Limb (tissue), 2 donors: Measurements from ENCODE around the gene ART3.
"Not testable (repeated sequence)": the region's sequence is repeated elsewhere in the genome, so short reads cannot be mapped to it uniquely, and the experiment has no call there.

Experiments
- DNase-seq, 2 donors: peaks; one replicate each; pipeline ENCODE4 v3.0.0-alpha.2; 2016; ENCODE audit errors: extremely low spot score in 2 of 2

ART3 gene, protein sequence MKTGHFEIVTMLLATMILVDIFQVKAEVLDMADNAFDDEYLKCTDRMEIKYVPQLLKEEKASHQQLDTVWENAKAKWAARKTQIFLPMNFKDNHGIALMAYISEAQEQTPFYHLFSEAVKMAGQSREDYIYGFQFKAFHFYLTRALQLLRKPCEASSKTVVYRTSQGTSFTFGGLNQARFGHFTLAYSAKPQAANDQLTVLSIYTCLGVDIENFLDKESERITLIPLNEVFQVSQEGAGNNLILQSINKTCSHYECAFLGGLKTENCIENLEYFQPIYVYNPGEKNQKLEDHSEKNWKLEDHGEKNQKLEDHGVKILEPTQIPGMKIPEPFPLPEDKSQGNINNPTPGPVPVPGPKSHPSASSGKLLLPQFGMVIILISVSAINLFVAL

DNA sequence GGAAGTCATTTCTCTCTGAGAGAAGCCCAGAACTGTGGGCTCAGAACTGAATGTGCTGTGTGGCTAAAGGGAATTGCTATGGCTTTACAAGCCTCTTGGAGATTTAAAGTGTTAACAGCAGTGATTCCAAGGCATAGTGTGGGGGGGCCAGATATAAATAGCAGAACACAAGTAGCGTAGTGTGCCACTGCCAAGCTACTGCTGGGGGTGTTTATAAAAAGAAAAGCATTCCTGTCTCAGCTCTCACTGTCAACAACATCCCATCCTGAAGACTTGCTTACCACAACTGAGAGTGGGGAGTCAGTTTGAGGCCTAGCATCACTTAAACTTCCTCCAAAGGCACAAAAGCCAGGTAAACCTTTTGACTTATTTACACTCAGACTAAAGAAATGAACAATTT lies at the start of gene ART3:
Gene ART3 (plus strand): TSS at position 242 of the 400 bp plus-strand sequence. CDS start 1,181 bp downstream, outside the sequence.
- peak in 1 of 2 donors; percentile 15 for DNase-seq

DNA sequence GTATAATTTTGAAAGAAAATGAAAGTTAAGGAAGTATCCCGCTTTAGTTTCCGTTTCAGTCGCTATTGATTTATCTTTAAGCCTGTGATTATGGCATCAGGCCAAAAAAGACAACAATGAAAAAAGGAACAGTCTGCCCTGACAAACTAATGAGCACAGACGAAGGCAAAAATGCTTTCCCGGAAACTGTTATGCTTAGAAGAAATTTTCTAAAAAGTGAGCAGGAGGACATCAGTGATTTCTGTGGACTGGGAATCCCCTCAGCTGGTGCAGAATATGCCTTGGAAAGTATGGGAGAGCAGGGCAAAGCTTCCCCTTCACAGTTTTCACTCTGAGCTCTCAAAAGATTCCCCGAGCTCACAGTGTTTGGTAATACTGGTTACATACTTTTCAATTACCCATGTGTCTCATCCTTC lies 46.2 kb upstream of the ART3 start:
- no peak for DNase-seq

DNA sequence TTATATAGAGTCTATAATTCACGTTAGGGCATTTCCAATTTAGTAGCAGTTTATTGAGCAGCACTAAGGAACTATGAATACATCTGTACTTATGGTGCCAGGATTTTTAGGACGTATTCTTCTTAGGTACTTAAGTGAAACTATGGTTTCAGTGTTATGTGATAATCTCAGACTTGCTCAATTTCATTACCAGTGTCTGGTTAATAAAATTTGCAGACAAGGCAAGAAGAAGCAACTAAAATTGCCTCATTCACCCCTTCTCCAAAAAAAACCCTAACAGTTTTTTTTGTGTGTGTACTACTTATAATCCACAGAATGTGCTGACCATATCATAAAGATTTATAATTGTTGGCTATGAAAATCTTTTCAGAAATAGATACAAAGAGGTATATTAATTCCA lies 45.2 kb upstream of the ART3 start:
- DNase-seq, result no peak

DNA sequence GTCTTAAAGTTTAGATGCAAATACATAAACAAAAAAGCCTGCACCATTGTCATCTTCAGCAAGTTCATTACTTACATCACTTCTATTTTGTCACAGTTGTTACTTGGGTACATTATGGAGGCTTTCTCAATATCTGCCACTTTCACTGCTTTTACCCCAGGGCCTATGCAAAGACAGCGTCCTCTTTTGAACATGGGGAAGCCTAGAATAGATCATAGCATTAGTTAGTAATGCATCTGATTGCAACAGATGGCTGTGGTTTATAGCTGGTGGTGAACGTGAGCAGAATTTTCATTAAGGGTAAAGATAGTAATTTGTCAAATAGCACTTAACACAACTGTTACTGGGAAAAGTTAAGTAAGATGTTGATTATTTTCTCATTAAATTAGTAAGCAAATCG lies 39.4 kb upstream of the ART3 start:
- no peak for DNase-seq

DNA sequence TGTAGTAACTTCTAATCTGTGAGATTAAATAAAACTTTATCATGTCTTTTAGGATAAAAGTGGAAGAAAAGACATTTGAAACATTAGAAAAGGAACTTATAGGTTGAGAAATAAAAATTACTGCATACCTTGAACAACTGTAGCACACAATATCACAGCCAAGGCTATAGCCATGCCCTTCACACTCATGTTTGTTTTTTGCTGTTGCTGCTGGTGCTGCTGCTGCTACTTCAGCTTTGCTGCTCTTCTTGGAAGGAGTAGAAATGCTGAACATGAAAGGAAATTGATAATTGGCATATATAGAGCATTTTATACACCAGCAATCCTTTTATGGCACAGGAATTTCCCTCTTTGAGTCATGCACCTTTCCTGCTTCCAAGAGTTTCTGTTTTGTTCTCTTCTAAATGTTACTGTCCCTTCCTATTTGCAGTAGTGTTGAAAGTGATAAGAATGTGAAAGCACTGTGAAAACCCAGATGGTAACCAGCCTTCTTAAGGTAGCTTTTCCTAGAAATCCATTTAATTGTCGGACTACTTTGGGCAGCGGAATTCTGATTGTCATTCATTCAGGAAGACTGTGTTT lies 38.6 kb upstream of the ART3 start, which contains the start of gene CXCL11:
Gene CXCL11 (minus strand): TSS at position 272 of the 582 bp plus-strand sequence. CDS start 83 bp downstream, at position 189.
- DNase-seq, result no peak

DNA sequence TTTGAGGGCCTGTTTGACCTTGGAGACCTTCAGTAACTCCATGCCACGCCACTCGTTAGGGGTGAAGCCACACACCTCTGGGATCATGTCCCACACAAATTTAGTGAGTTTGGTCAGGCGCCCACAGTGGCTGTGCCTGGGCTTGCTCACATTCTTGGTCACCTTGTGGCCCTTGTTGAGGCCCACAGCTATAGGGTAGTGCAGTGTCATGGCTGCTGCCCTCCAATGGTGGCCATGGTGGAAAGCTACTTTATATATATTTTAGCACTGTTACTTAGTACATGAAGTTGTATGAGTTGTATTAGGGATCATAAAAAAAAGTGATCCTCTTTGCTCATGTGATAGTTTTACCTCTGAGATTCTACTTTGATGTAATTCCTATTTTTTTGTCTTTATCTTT lies 37.7 kb upstream of the ART3 start:
- DNase-seq, result no peak

DNA sequence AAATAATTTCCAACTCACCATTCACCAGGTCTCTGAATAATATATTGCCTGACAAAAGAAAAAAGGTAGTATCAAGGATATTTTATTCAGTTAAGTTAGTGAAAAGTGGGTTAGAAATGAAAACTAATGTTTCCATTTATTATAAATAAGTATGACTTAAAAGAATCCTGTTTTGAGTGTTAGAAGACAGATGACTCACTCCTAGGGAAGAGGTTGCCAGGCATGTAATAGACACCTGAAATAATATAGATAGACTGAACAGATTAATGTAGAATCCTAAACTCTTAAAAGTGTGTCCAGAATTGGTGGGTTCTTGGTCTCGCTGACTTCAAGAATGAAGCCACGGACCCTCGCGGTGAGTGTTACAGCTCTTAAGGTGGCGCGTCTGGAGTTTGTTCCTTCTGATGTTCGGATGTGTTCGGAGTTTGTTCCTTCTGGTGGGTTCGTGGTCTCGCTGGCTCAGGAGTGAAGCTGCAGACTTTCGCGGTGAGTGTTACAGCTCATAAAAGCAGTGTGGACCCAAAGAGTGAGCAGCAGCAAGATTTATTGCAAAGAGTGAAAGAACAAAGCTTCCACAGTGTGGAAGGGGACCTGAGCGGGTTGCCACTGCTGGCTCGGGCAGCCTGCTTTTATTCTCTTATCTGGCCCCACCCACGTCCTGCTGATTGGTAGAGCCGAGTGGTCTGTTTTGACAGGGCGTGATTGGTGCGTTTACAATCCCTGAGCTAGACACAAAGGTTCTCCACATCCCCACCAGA lies 32.1 kb upstream of the ART3 start:
- not testable (repeated sequence) for DNase-seq

DNA sequence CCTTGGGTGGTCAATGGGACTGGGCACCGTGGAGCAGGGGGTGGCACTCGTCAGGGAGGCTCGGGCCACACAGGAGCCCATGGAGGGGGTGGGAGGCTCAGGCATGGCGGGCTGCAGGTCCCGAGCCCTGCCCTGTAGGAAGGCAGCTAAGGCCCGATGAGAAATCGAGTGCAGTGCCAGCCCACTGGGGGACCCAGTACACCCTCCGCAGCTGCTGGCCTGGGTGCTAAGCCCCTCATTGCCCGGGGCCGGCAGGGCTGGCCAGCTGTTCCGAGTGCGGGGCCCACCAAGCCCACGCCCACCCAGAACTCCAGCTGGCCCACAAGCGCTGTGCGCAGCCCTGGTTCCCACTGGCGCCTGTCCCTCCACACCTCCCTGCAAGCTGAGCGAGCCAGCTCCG lies 31.2 kb upstream of the ART3 start:
- DNase-seq, result not testable (repeated sequence)

DNA sequence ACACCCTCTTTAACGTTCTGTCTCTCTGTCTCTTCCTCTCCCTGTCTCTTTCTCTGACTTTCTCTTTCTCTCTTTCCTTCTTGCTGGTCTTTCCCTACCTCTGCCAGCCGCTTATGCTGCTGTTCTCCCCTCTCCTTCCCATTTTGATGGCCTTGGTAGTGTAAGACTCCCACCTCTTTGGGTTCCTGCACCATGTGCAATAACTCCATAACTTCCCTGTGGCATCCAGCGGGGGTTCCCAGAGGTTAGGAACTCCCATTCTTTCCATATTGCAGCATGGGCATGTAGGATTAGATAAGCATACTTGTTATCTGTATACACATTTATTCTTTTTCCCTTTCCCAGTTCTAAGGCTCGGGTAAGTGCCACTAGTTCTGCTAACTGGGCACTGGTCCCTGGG lies 29.8 kb upstream of the ART3 start:
- DNase-seq, result not testable (repeated sequence)

DNA sequence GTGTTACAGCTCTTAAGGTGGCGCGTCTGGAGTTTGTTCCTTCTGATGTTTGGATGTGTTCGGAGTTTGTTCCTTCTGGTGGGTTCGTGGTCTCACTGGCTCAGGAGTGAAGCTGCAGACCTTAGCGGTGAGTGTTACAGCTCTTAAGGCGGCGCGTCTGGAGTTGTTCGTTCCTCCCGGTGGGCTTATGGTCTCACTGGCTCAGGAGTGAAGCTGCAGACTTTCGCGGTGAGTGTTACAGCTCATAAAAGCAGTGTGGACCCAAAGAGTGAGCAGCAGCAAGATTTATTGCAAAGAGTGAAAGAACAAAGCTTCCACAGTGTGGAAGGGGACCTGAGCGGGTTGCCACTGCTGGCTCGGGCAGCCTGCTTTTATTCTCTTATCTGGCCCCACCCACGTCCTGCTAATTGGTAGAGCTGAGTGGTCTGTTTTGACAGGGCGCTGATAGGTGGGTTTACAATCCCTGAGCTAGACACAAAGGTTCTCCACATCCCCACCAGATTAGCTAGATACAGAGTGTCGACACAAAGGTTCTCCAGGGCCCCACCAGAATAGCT lies 24.6 kb upstream of the ART3 start:
- DNase-seq, result not testable (repeated sequence)

DNA sequence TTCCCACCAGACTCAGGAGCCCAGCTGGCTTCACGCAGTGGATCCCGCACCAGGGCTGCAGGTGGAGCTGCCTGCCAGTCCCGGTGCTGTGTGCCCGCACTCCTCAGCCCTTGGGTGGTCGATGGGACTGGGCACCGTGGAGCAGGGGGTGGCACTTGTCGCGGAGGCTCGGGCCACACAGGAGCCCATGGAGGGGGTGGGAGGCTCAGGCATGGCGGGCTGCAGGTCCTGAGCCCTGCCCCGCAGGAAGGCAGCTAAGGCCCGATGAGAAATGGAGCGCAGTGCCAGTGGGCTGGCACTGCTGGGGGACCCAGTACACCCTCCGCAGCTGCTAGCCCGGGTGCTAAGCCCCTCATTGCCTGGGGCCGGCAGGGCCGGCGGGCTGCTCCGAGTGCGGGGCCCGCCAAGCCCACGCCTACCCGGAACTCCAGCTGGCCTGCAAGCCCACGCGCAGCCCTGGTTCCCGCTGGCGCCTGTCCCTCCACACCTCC lies 23.9 kb upstream of the ART3 start:
- DNase-seq, result not testable (repeated sequence)

DNA sequence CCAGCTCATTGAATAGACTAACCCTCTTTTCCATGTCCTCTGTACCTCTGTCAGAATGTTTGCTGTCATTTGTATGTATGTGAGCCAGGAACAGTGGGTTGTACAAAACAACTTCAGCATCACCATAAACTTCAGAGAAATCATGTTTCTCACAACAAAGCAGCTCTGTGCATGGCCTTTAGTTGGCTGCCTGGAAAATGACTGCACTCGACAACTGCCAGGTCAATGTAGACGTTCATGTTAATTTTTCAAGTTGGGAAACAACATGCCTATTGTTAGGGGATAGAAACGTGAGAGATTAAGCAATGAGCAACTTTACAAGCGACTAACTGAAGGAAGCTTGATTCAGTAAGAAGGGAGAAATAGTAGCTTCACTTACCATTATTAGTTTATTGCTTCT lies 20.8 kb upstream of the ART3 start:
- DNase-seq, result peak in 1 of 2 donors; percentile 3

DNA sequence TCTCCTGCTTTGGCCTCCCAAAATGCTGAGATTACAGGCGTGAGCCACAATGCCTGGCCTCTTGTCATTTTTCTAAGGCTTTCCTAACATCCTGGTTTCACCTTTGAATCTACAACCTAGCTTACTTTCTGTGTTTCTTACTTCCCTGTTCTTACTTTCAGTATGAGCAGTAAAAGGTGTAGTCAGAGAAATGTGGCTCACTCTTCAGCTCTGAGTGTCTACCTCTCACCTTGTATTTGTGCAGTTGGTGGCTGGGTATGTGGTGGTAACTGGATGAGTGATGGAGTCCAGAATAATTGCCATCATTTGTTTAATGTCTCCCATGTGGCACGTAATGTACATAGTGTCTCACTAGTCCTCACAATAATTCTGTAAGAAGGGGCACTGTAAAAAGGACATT lies 19.5 kb upstream of the ART3 start:
- DNase-seq, result no peak

DNA sequence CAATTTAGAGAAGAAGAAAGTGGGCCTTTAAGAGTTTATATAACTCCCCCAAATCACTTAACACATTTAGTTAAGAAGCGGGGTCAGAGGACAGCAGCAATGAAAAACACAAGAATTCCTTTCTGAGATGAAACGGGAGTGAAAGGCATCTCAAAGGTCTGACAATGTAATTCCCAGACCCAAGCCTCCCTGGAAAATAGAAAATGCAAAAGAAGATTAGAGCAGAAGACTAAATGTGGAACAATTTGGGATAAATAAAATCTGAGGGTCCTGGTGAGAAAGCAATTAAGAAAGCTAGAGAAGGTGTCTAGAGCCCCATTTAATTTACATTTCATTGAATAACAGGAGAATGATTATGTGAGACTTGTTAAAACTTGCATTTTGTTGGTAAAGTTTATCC lies 19.1 kb upstream of the ART3 start:
- DNase-seq, result no peak

DNA sequence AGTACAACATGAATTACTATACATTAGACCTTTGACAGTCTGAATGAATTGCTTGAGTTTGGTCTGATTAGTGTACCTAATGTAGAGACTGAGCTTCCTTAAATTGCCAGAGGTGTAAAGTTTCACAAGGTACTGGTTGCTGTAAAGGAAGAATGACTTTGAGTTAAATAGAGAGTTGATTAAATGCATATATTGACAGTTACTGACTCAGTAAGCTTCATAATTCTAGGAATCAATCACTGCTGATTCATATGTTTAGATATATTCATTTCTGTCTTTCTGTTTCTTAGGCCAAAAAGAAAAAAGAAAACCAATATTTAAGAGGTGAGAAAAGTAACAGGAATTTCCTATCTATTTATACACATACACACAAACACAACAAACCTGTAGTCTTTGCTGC lies 16.2 kb upstream of the ART3 start:
- DNase-seq, result no peak

DNA sequence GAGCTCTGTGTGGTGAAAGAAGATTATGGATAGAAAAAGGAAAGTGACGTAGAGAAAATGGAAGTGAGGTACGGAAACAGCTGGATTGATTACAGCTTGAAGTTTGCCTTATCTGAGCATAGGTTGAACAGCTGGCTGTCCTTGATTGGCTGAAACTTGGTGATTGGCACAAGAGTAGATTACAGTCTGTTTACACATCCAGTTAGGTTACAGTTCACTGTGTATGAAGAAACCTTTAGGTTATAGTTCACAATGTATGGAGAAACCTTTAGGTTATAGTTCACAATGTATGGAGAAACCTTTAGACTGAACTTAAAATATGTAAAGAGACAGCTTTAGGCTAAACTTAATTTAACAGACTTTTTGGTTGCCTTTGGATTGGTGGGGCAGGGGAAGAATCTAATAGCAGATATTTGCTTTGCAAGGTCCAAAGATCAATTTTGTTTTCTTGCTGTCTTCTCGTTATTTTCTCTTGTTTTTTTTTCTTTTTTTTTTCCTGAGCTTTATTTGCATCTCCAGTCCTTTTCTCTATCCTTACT lies 15.6 kb upstream of the ART3 start:
- DNase-seq, result no peak

DNA sequence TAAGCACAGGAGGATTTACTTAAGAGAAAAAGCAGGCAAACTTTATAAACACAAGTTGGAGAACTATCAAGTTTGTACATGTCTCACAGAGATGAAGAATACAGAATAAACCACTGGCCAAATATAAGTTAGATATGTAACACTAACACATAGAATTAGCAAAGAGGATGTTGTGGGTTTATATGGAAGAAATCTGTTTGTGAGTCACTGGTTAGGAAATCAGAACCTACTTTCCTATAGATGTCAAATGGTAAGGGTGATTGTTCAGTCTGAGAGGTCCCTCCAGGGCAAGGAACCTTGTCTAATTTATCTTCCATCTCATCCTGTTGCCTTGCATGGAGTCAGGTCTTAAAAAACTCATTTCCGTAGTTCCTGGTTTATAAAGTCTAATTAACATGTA lies 14.8 kb upstream of the ART3 start:
- DNase-seq, result no peak

DNA sequence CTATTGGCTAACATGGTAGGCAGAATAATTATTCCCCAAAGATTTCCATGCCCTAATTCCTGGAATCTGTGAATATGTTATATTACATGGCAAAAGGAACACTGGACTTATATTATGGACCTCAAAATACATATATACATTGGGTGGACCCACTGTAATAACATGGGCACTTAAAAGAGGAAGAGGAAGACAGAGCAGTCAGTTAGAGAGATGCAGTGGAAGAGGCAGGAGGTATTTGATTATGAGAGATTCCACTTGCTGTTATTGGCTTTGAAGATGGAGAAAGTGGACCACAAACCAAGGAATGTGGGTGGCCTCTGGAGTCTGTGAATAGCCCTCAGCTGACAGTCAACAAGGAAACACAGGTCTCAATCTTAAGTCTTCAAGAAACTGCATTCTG lies 14.0 kb upstream of the ART3 start:
- no peak for DNase-seq

DNA sequence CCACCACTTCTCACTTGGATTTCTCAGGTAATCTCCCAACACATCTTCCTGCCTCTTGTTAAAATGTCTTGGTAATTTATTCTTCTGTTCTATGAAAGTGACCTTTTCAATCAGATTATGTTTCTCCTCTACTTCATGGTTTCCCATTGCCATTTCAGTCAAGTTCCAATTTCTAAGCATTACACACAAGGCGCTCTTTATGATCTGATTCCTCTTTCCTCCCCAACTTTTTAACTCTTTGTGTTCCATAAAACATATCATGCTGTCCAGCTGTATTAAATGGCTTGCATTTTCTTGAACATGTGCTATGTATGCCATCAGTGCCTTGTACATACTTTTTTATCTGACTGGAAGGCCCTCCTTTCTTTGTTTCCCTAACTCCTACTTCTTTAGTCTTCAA lies 13.1 kb upstream of the ART3 start:
- DNase-seq, result no peak

DNA sequence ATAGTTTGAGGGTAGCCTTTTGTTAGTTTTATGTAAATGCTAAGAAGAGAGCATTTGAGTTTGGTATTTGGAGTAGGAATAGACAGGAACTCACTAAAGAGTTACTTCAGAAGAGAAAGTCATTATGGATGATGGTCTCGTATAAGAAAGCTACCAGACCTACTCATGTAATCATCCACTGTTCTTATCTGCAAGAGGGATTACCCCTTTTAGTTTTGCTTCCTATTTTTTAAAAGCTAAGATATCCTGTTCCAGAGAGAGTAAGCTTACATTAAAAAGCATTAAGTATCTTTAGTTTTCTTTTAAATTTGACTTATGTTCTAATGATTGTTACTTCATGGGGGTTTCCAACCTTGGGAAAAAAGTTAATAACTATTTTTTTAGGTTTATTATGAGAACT lies 12.5 kb upstream of the ART3 start:
- no peak for DNase-seq

DNA sequence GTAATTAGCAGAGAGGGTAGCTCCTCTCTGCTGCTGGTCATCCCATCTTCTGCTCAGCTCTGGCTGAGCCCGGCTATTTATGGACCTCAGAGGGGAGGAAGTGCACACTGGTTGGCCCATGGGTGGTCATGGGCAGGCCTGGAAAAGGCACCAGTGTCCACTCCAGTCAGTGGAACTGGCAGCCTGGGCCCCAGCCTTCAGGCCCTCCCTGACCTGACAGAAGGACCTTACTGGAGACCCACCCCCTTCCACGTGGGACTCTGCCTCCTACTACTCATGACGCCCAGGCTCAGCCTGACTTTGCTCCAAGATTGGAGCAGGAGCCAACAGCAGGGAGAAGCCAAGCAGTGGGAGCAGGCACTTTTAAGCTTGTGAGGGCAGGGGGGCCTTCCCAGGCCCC lies 8.0 kb upstream of the ART3 start:
- no peak for DNase-seq
